HL-60/S4 (cell line): ENCODE results near the gene RYK.
"Not testable (repeated sequence)": the region's sequence is repeated elsewhere in the genome, so short reads cannot be mapped to it uniquely, and the experiment has no call there.

Source experiments
- in situ Hi-C: fragments of 300-500 bp; cut with MboI; formaldehyde crosslinking; loops from 2 replicates; pipeline ENCODE4 v1.14.3; 2022; ENCODE audit warnings: low sequenced_read_pairs

The RYK gene

GRCh38 chr3:134250717-134251220 lies at the start of gene RYK:
Gene RYK (minus strand): TSS chr3:134250859. CDS start chr3:134250654, 205 bp downstream.
- in situ Hi-C loops: no loop called here

- in situ Hi-C loops: loop anchor here (10.0 kb wide), 1 partner anchor 85 kb away; no protein-coding TSS in a partner anchor
Observed at GRCh38 chr3:134299888-134300206, 49.2 kb upstream of the RYK start.

- in situ Hi-C loops: no loop called here
Observed at GRCh38 chr3:134299185-134299887, 48.7 kb upstream of the RYK start.

- in situ Hi-C loops: no loop called here
Observed at GRCh38 chr3:134298249-134298648, 47.6 kb upstream of the RYK start.

GRCh38 chr3:134296616-134297015 lies 46.0 kb upstream of the RYK start:
- in situ Hi-C loops: no loop called here

GRCh38 chr3:134295930-134296329 lies 45.3 kb upstream of the RYK start:
- in situ Hi-C loops: no loop called here

GRCh38 chr3:134294302-134295280 lies 43.9 kb upstream of the RYK start:
- in situ Hi-C loops: no loop called here

- in situ Hi-C loops: no loop called here
Observed at GRCh38 chr3:134291319-134292254, 40.9 kb upstream of the RYK start.

- in situ Hi-C loops: no loop called here
Observed at GRCh38 chr3:134287512-134287911, 36.9 kb upstream of the RYK start.

- in situ Hi-C loops: no loop called here
Observed at GRCh38 chr3:134284438-134284837, 33.8 kb upstream of the RYK start.

GRCh38 chr3:134282659-134283047 lies 32.0 kb upstream of the RYK start:
- in situ Hi-C loops: no loop called here

- in situ Hi-C loops: no loop called here
Observed at GRCh38 chr3:134281912-134282658, 31.4 kb upstream of the RYK start.

- in situ Hi-C loops: no loop called here
Observed at GRCh38 chr3:134279466-134279865, 28.8 kb upstream of the RYK start.

GRCh38 chr3:134277066-134277660 lies 26.5 kb upstream of the RYK start:
- in situ Hi-C loops: no loop called here

GRCh38 chr3:134276086-134276485 lies 25.4 kb upstream of the RYK start:
- in situ Hi-C loops: no loop called here

- in situ Hi-C loops: not testable (repeated sequence)
Observed at GRCh38 chr3:134275110-134275509, 24.5 kb upstream of the RYK start.

- in situ Hi-C loops: no loop called here
Observed at GRCh38 chr3:134274571-134274970, 23.9 kb upstream of the RYK start.

- in situ Hi-C loops: no loop called here
Observed at GRCh38 chr3:134267996-134268395, 17.3 kb upstream of the RYK start.

- in situ Hi-C loops: no loop called here
Observed at GRCh38 chr3:134260987-134261386, 10.3 kb upstream of the RYK start.
